SK-N-SH (cell line): ENCODE measurements around the gene ZNF827.

Source experiments
- JUND ChIP-seq: IDR thresholded peaks from 2 replicates; pipeline ENCODE4 v1.4.0; 2012
- NFIC ChIP-seq: IDR thresholded peaks from 2 replicates; pipeline ENCODE4 v1.4.0; 2012; ENCODE audit warnings: borderline replicate concordance
- POLR2AphosphoS5 ChIP-seq: IDR thresholded peaks from 2 replicates; pipeline ENCODE4 v1.6.1; 2012; ENCODE audit warnings: low read depth, low read length
- SIN3A ChIP-seq: IDR thresholded peaks from 2 replicates; pipeline ENCODE4 v1.6.1; 2012; ENCODE audit warnings: low read depth, mild to moderate bottlenecking, low read length, moderate library complexity, borderline replicate concordance
- TEAD4 ChIP-seq: IDR thresholded peaks from 2 replicates; pipeline ENCODE4 v1.4.0; 2012; ENCODE audit warnings: mild to moderate bottlenecking, borderline replicate concordance; ENCODE audit not compliant: insufficient read depth
- TF ChIP-seq, protein P1 (sequence below): fragments of 200-600 bp; sonication (generic); IDR thresholded peaks from 2 replicates; pipeline ENCODE4 v1.6.1; 2017; ENCODE audit warnings: antibody characterized with exemption, mild to moderate bottlenecking, moderate library complexity
- TF ChIP-seq, protein P2 (sequence below): IDR thresholded peaks from 2 replicates; pipeline ENCODE4 v1.6.1; 2012; ENCODE audit warnings: mild to moderate bottlenecking, low read depth, low read length, moderate library complexity
- TF ChIP-seq, protein P3 (sequence below): IDR thresholded peaks from 2 replicates; pipeline ENCODE4; 2012

- TF ChIP-seq, protein P1, sequence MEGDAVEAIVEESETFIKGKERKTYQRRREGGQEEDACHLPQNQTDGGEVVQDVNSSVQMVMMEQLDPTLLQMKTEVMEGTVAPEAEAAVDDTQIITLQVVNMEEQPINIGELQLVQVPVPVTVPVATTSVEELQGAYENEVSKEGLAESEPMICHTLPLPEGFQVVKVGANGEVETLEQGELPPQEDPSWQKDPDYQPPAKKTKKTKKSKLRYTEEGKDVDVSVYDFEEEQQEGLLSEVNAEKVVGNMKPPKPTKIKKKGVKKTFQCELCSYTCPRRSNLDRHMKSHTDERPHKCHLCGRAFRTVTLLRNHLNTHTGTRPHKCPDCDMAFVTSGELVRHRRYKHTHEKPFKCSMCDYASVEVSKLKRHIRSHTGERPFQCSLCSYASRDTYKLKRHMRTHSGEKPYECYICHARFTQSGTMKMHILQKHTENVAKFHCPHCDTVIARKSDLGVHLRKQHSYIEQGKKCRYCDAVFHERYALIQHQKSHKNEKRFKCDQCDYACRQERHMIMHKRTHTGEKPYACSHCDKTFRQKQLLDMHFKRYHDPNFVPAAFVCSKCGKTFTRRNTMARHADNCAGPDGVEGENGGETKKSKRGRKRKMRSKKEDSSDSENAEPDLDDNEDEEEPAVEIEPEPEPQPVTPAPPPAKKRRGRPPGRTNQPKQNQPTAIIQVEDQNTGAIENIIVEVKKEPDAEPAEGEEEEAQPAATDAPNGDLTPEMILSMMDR: no peak
- TF ChIP-seq SIN3A (no peak), NFIC (no peak), POLR2AphosphoS5 (no peak), TEAD4 (no peak), JUND (no peak)
- TF ChIP-seq, protein P2, sequence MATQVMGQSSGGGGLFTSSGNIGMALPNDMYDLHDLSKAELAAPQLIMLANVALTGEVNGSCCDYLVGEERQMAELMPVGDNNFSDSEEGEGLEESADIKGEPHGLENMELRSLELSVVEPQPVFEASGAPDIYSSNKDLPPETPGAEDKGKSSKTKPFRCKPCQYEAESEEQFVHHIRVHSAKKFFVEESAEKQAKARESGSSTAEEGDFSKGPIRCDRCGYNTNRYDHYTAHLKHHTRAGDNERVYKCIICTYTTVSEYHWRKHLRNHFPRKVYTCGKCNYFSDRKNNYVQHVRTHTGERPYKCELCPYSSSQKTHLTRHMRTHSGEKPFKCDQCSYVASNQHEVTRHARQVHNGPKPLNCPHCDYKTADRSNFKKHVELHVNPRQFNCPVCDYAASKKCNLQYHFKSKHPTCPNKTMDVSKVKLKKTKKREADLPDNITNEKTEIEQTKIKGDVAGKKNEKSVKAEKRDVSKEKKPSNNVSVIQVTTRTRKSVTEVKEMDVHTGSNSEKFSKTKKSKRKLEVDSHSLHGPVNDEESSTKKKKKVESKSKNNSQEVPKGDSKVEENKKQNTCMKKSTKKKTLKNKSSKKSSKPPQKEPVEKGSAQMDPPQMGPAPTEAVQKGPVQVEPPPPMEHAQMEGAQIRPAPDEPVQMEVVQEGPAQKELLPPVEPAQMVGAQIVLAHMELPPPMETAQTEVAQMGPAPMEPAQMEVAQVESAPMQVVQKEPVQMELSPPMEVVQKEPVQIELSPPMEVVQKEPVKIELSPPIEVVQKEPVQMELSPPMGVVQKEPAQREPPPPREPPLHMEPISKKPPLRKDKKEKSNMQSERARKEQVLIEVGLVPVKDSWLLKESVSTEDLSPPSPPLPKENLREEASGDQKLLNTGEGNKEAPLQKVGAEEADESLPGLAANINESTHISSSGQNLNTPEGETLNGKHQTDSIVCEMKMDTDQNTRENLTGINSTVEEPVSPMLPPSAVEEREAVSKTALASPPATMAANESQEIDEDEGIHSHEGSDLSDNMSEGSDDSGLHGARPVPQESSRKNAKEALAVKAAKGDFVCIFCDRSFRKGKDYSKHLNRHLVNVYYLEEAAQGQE: no peak
- TF ChIP-seq, protein P3, sequence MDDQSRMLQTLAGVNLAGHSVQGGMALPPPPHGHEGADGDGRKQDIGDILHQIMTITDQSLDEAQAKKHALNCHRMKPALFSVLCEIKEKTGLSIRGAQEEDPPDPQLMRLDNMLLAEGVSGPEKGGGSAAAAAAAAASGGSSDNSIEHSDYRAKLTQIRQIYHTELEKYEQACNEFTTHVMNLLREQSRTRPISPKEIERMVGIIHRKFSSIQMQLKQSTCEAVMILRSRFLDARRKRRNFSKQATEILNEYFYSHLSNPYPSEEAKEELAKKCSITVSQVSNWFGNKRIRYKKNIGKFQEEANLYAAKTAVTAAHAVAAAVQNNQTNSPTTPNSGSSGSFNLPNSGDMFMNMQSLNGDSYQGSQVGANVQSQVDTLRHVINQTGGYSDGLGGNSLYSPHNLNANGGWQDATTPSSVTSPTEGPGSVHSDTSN: no peak
Measured at GRCh38 chr4:145885666-145886065, 53.0 kb downstream of the ZNF827 start.
